Measurements from ENCODE around the gene PRR20G. TPM values are rescaled to one million over a fixed set of nuclear protein-coding genes. Genes with fewer than 3 reads are reported as not detected.

The PRR20G gene
- total RNA-seq, 1 donor from 2014 or later: not detected

- intact Hi-C loops (cut with micrococcal nuclease): no loop called here
Observed at GRCh38 chr3:127263586-127264231, 24.1 kb downstream of the PRR20G start.

GRCh38 chr3:127263037-127263436 is 24.8 kb downstream of the PRR20G start:
- intact Hi-C loops (cut with micrococcal nuclease): no loop called here

- intact Hi-C loops (cut with micrococcal nuclease): no loop called here
Observed at GRCh38 chr3:127262533-127262932, 25.3 kb downstream of the PRR20G start.

- intact Hi-C loops (cut with micrococcal nuclease): no loop called here
Observed at GRCh38 chr3:127261925-127262324, 25.9 kb downstream of the PRR20G start.

- intact Hi-C loops (cut with micrococcal nuclease): no loop called here
Observed at GRCh38 chr3:127260826-127261555, 26.9 kb downstream of the PRR20G start.

- intact Hi-C loops (cut with micrococcal nuclease): no loop called here
Observed at GRCh38 chr3:127260416-127260815, 27.4 kb downstream of the PRR20G start.

- intact Hi-C loops (cut with micrococcal nuclease): no loop called here
Observed at GRCh38 chr3:127259882-127260281, 28.0 kb downstream of the PRR20G start.

- intact Hi-C loops (cut with micrococcal nuclease): no loop called here
Observed at GRCh38 chr3:127258733-127259132, 29.1 kb downstream of the PRR20G start.

- intact Hi-C loops (cut with micrococcal nuclease): no loop called here
Observed at GRCh38 chr3:127257351-127257750, 30.5 kb downstream of the PRR20G start.

- intact Hi-C loops (cut with micrococcal nuclease): no loop called here
Observed at GRCh38 chr3:127256733-127257271, 31.0 kb downstream of the PRR20G start.

- intact Hi-C loops (cut with micrococcal nuclease): no loop called here
Observed at GRCh38 chr3:127256138-127256537, 31.7 kb downstream of the PRR20G start.

- intact Hi-C loops (cut with micrococcal nuclease): no loop called here
Observed at GRCh38 chr3:127255516-127255915, 32.3 kb downstream of the PRR20G start.

- intact Hi-C loops (cut with micrococcal nuclease): no loop called here
Observed at GRCh38 chr3:127254730-127255129, 33.1 kb downstream of the PRR20G start.

- intact Hi-C loops (cut with micrococcal nuclease): no loop called here
Observed at GRCh38 chr3:127254033-127254644, 33.7 kb downstream of the PRR20G start.

- intact Hi-C loops (cut with micrococcal nuclease): no loop called here
Observed at GRCh38 chr3:127253491-127253890, 34.4 kb downstream of the PRR20G start.

GRCh38 chr3:127252446-127252845 is 35.4 kb downstream of the PRR20G start:
- intact Hi-C loops (cut with micrococcal nuclease): no loop called here

GRCh38 chr3:127250032-127250431 is 37.8 kb downstream of the PRR20G start:
- intact Hi-C loops (cut with micrococcal nuclease): no loop called here

GRCh38 chr3:127247292-127247691 is 40.6 kb downstream of the PRR20G start:
- intact Hi-C loops (cut with micrococcal nuclease): no loop called here

GRCh38 chr3:127238602-127239001 is 49.2 kb downstream of the PRR20G start:
- intact Hi-C loops (cut with micrococcal nuclease): no loop called here

GRCh38 chr3:127237835-127238234 is 50.0 kb downstream of the PRR20G start:
- intact Hi-C loops (cut with micrococcal nuclease): no loop called here

- intact Hi-C loops (cut with micrococcal nuclease): no loop called here
Observed at GRCh38 chr3:127235706-127236105, 52.1 kb downstream of the PRR20G start.

GRCh38 chr3:127234778-127235177 is 53.1 kb downstream of the PRR20G start:
- intact Hi-C loops (cut with micrococcal nuclease): no loop called here
